ENCODE measurements around the gene BAIAP2.

Gene BAIAP2

GRCh38 chr17:81154961-81155360 lies 120.0 kb downstream of the BAIAP2 start:
- TF ChIP-seq CTCF (IDR thresholded peaks at IDR 0.05; ENCODE audit: low read depth, low read length), result no peak
- Histone ChIP-seq H3K4me3 (ENCODE audit: low read depth, low read length) (no peak overlapping the region), H3K36me3 (no peaks in the 10 kb centered on the region), H3K27me3 (no peaks in the 10 kb centered on the region), H3K4me1 (no peaks in the 10 kb centered on the region), H3K9me3 (no peaks in the 10 kb centered on the region)
- DNase-seq, result no peak

- Histone ChIP-seq H3K36me3 (no peaks in the 10 kb centered on the region), H3K4me3 (ENCODE audit: low read depth, low read length) (no peak overlapping the region), H3K4me1 (no peaks in the 10 kb centered on the region), H3K9me3 (no peaks in the 10 kb centered on the region), H3K27me3 (no peaks in the 10 kb centered on the region)
- no peak for TF ChIP-seq CTCF (IDR thresholded peaks at IDR 0.05; ENCODE audit: low read depth, low read length)
- no peak for DNase-seq
Measured at GRCh38 chr17:81156866-81157805, 122.2 kb downstream of the BAIAP2 start.

GRCh38 chr17:81157848-81158687 lies 123.1 kb downstream of the BAIAP2 start:
- DNase-seq, result no peak
- Histone ChIP-seq H3K9me3 (no peaks in the 10 kb centered on the region), H3K4me1 (no peaks in the 10 kb centered on the region), H3K4me3 (ENCODE audit: low read depth, low read length) (no peak overlapping the region), H3K27me3 (no peaks in the 10 kb centered on the region), H3K36me3 (no peaks in the 10 kb centered on the region)
- TF ChIP-seq CTCF (IDR thresholded peaks at IDR 0.05; ENCODE audit: low read depth, low read length), result no peak

GRCh38 chr17:81158688-81159590 lies 124.0 kb downstream of the BAIAP2 start:
- H3K4me3 ChIP-seq (ENCODE audit: low read depth, low read length), result no peak overlapping the region
- H3K4me1 ChIP-seq, result no peaks in the 10 kb centered on the region
- no peak for TF ChIP-seq CTCF (IDR thresholded peaks at IDR 0.05; ENCODE audit: low read depth, low read length)
- no peak for DNase-seq
- no peaks in the 10 kb centered on the region for H3K9me3 ChIP-seq
- no peaks in the 10 kb centered on the region for H3K27me3 ChIP-seq
- H3K36me3 ChIP-seq, result no peaks in the 10 kb centered on the region

DNA sequence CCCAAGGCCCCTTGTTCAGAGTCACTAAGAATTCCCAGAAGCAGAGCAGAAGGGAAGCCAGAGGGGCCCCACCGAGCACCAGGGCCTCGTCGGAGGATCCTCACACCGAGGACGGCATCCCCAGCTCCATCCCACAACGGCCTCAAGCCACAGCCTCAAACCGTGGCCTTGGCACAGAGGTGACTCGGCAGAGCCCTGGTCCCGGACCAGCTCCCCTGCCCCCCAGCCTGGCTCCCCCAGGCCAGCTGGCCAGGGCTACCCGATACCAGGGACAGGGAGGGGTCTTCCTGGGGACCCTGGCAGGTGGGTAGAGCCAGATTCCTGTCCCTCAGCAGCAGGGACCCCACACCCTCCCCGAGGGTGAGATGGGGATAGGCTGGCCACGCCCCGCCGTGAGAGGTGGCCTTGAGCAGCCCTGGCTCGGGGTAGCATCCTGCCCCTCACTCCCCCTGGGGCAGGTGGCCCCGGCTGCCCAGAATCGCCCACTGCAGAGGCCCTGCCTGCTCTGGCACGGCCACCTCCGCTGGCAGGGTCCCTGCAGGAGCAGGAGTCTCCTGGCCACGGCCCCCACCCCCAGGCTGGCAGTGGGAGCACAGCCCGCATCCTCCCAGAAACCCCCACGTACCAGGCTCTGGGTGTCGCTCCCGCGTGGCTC lies 124.8 kb downstream of the BAIAP2 start:
- Histone ChIP-seq H3K27me3 (no peaks in the 10 kb centered on the region), H3K4me1 (no peaks in the 10 kb centered on the region), H3K9me3 (no peaks in the 10 kb centered on the region), H3K4me3 (ENCODE audit: low read depth, low read length) (no peak overlapping the region), H3K36me3 (no peaks in the 10 kb centered on the region)
- DNase-seq, result no peak
- TF ChIP-seq CTCF (IDR thresholded peaks at IDR 0.05; ENCODE audit: low read depth, low read length), result no peak
